Measurements from ENCODE around the gene UBAP2L.
A peak's percentile ranks its signal among the peaks of the same experiment; 100 is the strongest.

Gene UBAP2L

DNA sequence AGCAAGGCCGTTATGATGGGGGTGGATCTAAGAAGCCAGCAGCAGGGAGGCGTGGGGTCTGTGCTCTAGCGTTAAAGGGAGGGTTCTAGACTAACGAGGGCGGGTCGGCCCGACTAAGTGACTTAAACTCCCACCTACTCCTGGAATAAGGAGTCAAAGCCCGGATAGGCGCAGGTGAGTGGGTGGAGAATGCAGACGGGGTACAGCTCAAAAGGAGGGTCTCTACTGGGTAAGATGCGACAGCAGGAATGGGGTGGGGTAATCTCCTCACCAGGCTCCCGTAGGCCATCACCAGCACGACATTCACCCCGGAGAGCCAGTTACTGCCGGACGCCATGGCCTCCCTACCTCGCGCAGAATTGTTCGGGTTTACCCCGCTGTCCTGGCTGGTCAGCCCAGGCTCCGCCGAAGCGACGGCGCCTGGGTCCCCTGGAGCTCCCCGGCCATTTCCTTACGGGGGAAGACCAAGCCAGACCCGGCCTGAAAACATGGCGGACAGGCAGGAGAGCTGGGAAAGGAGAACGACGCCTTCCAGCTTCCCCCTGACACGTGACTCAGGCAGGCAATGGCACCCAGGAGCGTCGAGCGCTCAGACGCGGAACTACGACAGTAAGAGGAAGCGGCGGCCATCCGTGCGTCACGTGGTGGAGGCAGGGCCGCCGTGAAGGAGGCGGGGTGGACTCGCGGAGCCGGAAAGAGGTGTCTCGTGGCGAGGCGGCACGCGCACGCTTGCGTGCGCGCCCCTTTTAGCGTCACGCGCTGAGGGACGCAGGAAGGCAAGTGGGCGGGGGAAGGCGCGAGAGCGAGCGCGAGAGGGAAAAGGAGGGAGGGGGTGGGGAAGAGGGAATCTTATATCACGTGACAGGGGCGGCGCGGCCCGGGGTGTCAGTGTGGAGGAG is at the start of gene UBAP2L:
Gene UBAP2L (plus strand): TSS at position 885 of the 899 bp plus-strand sequence. CDS start 4,169 bp downstream, outside the sequence.
- H3K27ac ChIP-seq (ENCODE audit: low read depth, low read length): peak within 1 kb of the TSS; percentile 99
- H3K9me3 ChIP-seq (ENCODE audit: control insufficient read depth, insufficient read depth, low read depth, low read length): no peaks in the 10 kb centered on the region
- H3K4me1 ChIP-seq (ENCODE audit: control insufficient read depth, insufficient read depth, low read length): peaks cover 22% of the 10 kb centered on the region
- H3K9ac ChIP-seq (ENCODE audit: low read length): peak within 1 kb of the TSS; percentile 100
- peak within 1 kb of the TSS; percentile 99 for H3K4me3 ChIP-seq (ENCODE audit: low read depth, low read length)
- H3K27me3 ChIP-seq (ENCODE audit: control insufficient read depth, insufficient read depth, low read length): no peaks in the 10 kb centered on the region
- H3K36me3 ChIP-seq (ENCODE audit: control insufficient read depth, insufficient read depth, low read length): peaks cover 41% of the 10 kb centered on the region

- no peak overlapping the region for H3K4me3 ChIP-seq (ENCODE audit: low read depth, low read length)
- H3K27me3 ChIP-seq (ENCODE audit: control insufficient read depth, insufficient read depth, low read length): no peaks in the 10 kb centered on the region
- no peaks in the 10 kb centered on the region for H3K9me3 ChIP-seq (ENCODE audit: control insufficient read depth, insufficient read depth, low read depth, low read length)
- H3K9ac ChIP-seq (ENCODE audit: low read length): no peak overlapping the region
- H3K27ac ChIP-seq (ENCODE audit: low read depth, low read length): no peak overlapping the region
- H3K4me1 ChIP-seq (ENCODE audit: control insufficient read depth, insufficient read depth, low read length): no peaks in the 10 kb centered on the region
- H3K36me3 ChIP-seq (ENCODE audit: control insufficient read depth, insufficient read depth, low read length): peaks cover 92% of the 10 kb centered on the region
Measured at GRCh38 chr1:154171223-154171583, 49.6 kb upstream of the UBAP2L start.

DNA sequence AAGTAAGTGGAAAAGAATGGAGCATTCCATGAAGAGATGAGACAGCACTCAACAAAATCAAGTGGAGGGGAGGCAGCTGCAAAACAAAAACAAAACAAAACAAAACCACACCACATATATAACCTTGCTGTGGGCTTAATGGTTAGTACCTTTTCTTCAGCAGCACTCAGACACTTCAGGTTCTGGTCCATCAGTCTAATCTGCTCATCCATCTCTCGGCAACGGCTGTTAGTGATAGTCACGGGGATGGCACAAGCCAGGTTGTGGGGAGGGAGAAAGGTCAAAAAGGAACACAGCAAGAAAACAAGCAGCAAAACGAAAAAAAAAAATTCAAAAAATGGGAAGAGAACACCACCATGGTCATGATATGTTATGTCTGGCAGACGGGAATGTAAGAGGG is 48.9 kb upstream of the UBAP2L start:
- Histone ChIP-seq H3K4me1 (ENCODE audit: control insufficient read depth, insufficient read depth, low read length) (no peaks in the 10 kb centered on the region), H3K27ac (ENCODE audit: low read depth, low read length) (no peak overlapping the region), H3K4me3 (ENCODE audit: low read depth, low read length) (no peak overlapping the region), H3K27me3 (ENCODE audit: control insufficient read depth, insufficient read depth, low read length) (no peaks in the 10 kb centered on the region), H3K9me3 (ENCODE audit: control insufficient read depth, insufficient read depth, low read depth, low read length) (no peaks in the 10 kb centered on the region), H3K36me3 (ENCODE audit: control insufficient read depth, insufficient read depth, low read length) (peaks cover 90% of the 10 kb centered on the region), H3K9ac (ENCODE audit: low read length) (no peak overlapping the region)

GRCh38 chr1:154174654-154175053 is 46.1 kb upstream of the UBAP2L start:
- H3K36me3 ChIP-seq (ENCODE audit: control insufficient read depth, insufficient read depth, low read length): peaks cover 89% of the 10 kb centered on the region
- peaks cover 20% of the 10 kb centered on the region for H3K4me1 ChIP-seq (ENCODE audit: control insufficient read depth, insufficient read depth, low read length)
- H3K4me3 ChIP-seq (ENCODE audit: low read depth, low read length): no peak overlapping the region

GRCh38 chr1:154176337-154176736 is 44.4 kb upstream of the UBAP2L start:
- Histone ChIP-seq H3K4me1 (ENCODE audit: control insufficient read depth, insufficient read depth, low read length) (peaks cover 35% of the 10 kb centered on the region), H3K27me3 (ENCODE audit: control insufficient read depth, insufficient read depth, low read length) (no peaks in the 10 kb centered on the region), H3K9me3 (ENCODE audit: control insufficient read depth, insufficient read depth, low read depth, low read length) (no peaks in the 10 kb centered on the region), H3K27ac (ENCODE audit: low read depth, low read length) (no peak overlapping the region), H3K9ac (ENCODE audit: low read length) (no peak overlapping the region), H3K36me3 (ENCODE audit: control insufficient read depth, insufficient read depth, low read length) (peaks cover 78% of the 10 kb centered on the region), H3K4me3 (ENCODE audit: low read depth, low read length) (no peak overlapping the region)

More at GRCh38 chr1:154174654-154175053, 46.1 kb upstream of the UBAP2L start:
- Histone ChIP-seq H3K9ac (ENCODE audit: low read length) (no peak overlapping the region), H3K9me3 (ENCODE audit: control insufficient read depth, insufficient read depth, low read depth, low read length) (no peaks in the 10 kb centered on the region), H3K27ac (ENCODE audit: low read depth, low read length) (no peak overlapping the region), H3K27me3 (ENCODE audit: control insufficient read depth, insufficient read depth, low read length) (no peaks in the 10 kb centered on the region)

DNA sequence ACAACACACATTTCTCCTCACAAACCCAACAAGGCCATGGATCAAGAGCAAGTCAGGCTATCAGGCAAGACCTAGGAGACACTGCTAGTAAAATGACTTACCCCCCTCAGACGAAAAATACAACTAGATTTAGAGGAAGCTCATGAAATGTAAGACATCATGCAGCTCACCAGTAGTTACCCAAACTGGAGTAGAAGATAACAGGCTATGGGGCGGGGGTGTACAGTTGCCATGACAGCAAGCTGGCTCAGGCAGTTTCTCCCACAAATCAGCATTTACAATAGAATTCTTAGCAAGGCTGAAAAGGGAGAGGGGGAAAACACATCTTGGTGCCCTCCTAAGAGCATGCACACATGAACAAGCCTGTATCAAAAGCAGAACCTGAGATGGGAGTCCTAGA is 42.7 kb upstream of the UBAP2L start:
- Histone ChIP-seq H3K4me3 (ENCODE audit: low read depth, low read length) (no peak overlapping the region), H3K27ac (ENCODE audit: low read depth, low read length) (0 out of 2 replicates have a peak overlapping the region, but pooled peaks have one; percentile 53), H3K36me3 (ENCODE audit: control insufficient read depth, insufficient read depth, low read length) (peaks cover 61% of the 10 kb centered on the region), H3K9ac (ENCODE audit: low read length) (peak overlapping the region; percentile 8), H3K27me3 (ENCODE audit: control insufficient read depth, insufficient read depth, low read length) (no peaks in the 10 kb centered on the region), H3K9me3 (ENCODE audit: control insufficient read depth, insufficient read depth, low read depth, low read length) (no peaks in the 10 kb centered on the region), H3K4me1 (ENCODE audit: control insufficient read depth, insufficient read depth, low read length) (peaks cover 36% of the 10 kb centered on the region)

DNA sequence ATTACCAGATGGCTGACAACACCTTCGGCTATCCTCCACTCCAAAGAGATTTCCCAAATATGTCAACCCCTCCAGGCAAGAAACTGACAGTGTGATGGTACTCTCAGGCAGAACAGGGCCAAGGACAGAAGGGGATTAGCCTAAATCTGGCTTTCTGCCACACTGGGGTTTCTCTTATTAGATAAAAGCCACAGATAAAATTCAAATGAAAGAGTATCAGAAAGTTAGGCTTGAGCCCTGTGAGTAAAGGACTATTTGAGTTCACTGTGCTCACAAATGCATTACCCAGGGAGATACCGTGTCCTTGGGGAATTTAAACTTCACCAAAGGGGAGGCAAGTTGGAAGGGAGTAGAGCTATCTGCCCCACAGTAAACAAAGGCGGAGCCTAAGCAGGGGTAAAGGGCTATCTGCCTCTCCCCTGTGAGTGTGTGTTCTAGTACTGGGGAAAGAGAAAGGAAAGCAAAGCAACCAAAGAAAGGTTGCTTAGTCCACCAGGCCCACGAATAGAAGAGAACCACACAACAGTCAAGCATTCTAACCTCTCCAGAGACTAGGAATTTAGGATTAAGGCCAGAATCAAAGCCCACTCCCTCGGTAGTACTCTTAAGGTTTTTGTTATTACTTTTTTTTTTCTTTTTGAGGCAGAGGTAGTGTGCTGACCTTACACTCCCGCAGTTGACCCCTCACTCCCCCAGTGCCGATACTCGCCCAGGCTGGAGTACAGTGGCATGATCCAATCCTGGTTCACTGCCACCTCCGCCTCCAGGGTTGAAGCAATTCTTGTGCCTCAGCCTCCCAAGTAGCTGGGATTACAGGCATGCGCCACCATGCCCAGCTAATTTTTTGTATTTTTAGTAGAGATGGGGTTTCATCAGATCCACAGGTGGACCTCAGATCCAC is 41.6 kb upstream of the UBAP2L start:
- Histone ChIP-seq H3K9me3 (ENCODE audit: control insufficient read depth, insufficient read depth, low read depth, low read length) (no peaks in the 10 kb centered on the region), H3K27ac (ENCODE audit: low read depth, low read length) (peak overlapping the region; percentile 23; the same call in 1 of the 2 replicates), H3K4me1 (ENCODE audit: control insufficient read depth, insufficient read depth, low read length) (peaks cover 36% of the 10 kb centered on the region), H3K4me3 (ENCODE audit: low read depth, low read length) (peak overlapping the region; percentile 34; the same call in 1 of the 2 replicates), H3K9ac (ENCODE audit: low read length) (no peak overlapping the region), H3K36me3 (ENCODE audit: control insufficient read depth, insufficient read depth, low read length) (peaks cover 55% of the 10 kb centered on the region), H3K27me3 (ENCODE audit: control insufficient read depth, insufficient read depth, low read length) (no peaks in the 10 kb centered on the region)

DNA sequence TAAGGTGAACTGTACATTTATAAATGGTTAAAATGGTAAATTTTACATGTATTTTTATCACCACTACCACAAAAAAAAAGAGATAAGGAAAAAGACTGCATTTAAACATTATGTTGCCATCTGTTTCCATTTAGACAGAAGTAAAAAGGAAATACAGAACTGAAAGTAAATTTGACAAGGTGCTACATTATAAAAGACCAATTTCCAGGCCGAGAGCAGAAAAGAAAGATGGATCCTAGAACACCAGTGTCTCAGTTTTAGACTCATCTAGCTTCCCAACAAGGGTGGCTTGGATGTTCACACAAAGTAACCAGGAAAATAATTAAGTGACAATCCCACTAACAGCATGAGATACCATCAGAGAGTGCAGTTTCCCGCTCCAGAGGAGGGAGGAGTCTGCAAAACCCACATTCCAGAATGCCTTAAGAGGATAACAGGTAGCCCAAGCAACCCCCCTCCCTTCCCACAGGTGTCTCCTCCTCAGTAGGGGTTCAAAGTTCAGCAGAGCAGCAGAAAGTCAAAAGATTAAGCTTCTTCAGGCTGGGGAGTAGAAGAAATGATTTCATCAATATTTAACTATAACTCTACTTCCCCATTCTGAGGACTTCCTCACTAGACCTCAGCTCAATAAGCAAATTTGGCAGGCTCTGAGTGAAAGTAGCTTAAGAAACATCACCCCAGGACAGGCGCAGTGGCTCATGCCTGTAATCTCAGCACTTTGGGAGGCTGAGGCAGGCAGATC is 40.6 kb upstream of the UBAP2L start:
- no peaks in the 10 kb centered on the region for H3K9me3 ChIP-seq (ENCODE audit: control insufficient read depth, insufficient read depth, low read depth, low read length)

DNA sequence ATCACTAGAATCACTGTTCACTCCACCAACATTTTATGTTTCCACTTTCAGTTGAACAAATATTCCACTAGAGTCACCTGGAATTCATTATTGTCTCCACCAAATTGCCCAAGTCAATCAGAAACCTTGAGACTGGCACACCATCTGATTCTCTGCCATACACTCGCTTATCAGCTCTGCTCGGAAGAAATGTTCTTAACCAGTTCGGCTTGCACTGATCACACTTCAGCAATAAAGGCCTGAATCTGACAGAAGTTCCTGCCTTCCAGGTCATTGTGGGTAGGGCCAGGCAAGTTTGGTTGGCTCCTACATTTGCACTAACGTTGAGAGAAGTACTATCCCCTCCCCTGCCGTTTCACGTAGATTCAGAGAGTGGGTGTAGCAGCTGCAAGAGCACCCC is 38.8 kb upstream of the UBAP2L start:
- Histone ChIP-seq H3K9ac (ENCODE audit: low read length) (peak overlapping the region; percentile 86), H3K4me1 (ENCODE audit: control insufficient read depth, insufficient read depth, low read length) (peaks cover 44% of the 10 kb centered on the region), H3K9me3 (ENCODE audit: control insufficient read depth, insufficient read depth, low read depth, low read length) (no peaks in the 10 kb centered on the region), H3K36me3 (ENCODE audit: control insufficient read depth, insufficient read depth, low read length) (peaks cover 32% of the 10 kb centered on the region), H3K4me3 (ENCODE audit: low read depth, low read length) (peak overlapping the region; percentile 94), H3K27me3 (ENCODE audit: control insufficient read depth, insufficient read depth, low read length) (no peaks in the 10 kb centered on the region), H3K27ac (ENCODE audit: low read depth, low read length) (peak overlapping the region; percentile 68; the same call in 1 of the 2 replicates)

More for the DNA sequence above, 40.6 kb upstream of the UBAP2L start:
- no peak overlapping the region for H3K9ac ChIP-seq (ENCODE audit: low read length)
- peak overlapping the region; percentile 35 for H3K4me3 ChIP-seq (ENCODE audit: low read depth, low read length)
- no peaks in the 10 kb centered on the region for H3K27me3 ChIP-seq (ENCODE audit: control insufficient read depth, insufficient read depth, low read length)
- peaks cover 47% of the 10 kb centered on the region for H3K36me3 ChIP-seq (ENCODE audit: control insufficient read depth, insufficient read depth, low read length)
- H3K4me1 ChIP-seq (ENCODE audit: control insufficient read depth, insufficient read depth, low read length): peaks cover 36% of the 10 kb centered on the region
- no peak overlapping the region for H3K27ac ChIP-seq (ENCODE audit: low read depth, low read length)

- peak overlapping the region; percentile 94 for H3K4me3 ChIP-seq (ENCODE audit: low read depth, low read length)
- peaks cover 26% of the 10 kb centered on the region for H3K36me3 ChIP-seq (ENCODE audit: control insufficient read depth, insufficient read depth, low read length)
- H3K27ac ChIP-seq (ENCODE audit: low read depth, low read length): peak overlapping the region; percentile 68
Measured at GRCh38 chr1:154182344-154183045, 38.3 kb upstream of the UBAP2L start.

More at GRCh38 chr1:154182344-154183045, 38.3 kb upstream of the UBAP2L start:
- H3K9me3 ChIP-seq (ENCODE audit: control insufficient read depth, insufficient read depth, low read depth, low read length): no peaks in the 10 kb centered on the region
- H3K27me3 ChIP-seq (ENCODE audit: control insufficient read depth, insufficient read depth, low read length): no peaks in the 10 kb centered on the region
- peak overlapping the region; percentile 86 for H3K9ac ChIP-seq (ENCODE audit: low read length)
- peaks cover 49% of the 10 kb centered on the region for H3K4me1 ChIP-seq (ENCODE audit: control insufficient read depth, insufficient read depth, low read length)
